ENCODE results near the gene RPS10. TPM values are rescaled to one million over a fixed set of nuclear protein-coding genes. Genes with fewer than 3 reads are reported as not detected.

RPS10 gene
- total RNA-seq, 1 donor from 2014 or later: 1,703 TPM

DNA sequence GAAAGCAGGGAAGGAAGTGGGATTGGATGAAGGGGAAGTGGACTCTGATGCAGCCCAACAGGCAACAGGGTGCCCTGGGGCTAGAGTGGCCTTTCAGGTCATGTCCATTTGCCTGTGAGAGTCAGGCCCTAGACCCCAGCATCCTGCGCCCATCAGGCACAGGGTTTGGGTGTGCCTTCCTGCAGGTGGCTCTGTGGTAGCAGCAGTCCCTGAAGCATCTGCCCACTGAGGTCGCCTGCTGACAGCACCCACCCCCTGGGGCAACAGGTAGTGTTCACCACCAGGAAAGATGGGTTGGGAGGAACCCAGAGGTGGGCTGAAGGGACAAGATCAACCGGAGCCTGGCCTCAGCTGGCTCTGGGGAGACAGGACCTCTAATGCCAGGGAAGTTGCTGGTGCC lies 43.6 kb upstream of the RPS10 start:
- Histone ChIP-seq H3K27ac (no peak overlapping the region), H3K4me1 (peaks cover 0 to 9% of the 10 kb centered on the region in 2 donors), H3K9me3 (no peaks in the 10 kb centered on the region), H3K4me3 (no peak overlapping the region), H3K36me3 (no peaks in the 10 kb centered on the region), H3K27me3 (peaks cover 6% of the 10 kb centered on the region)
- TF ChIP-seq, protein P1, sequence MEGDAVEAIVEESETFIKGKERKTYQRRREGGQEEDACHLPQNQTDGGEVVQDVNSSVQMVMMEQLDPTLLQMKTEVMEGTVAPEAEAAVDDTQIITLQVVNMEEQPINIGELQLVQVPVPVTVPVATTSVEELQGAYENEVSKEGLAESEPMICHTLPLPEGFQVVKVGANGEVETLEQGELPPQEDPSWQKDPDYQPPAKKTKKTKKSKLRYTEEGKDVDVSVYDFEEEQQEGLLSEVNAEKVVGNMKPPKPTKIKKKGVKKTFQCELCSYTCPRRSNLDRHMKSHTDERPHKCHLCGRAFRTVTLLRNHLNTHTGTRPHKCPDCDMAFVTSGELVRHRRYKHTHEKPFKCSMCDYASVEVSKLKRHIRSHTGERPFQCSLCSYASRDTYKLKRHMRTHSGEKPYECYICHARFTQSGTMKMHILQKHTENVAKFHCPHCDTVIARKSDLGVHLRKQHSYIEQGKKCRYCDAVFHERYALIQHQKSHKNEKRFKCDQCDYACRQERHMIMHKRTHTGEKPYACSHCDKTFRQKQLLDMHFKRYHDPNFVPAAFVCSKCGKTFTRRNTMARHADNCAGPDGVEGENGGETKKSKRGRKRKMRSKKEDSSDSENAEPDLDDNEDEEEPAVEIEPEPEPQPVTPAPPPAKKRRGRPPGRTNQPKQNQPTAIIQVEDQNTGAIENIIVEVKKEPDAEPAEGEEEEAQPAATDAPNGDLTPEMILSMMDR (IDR thresholded peaks at IDR 0.05): no peak
- DNase-seq (ENCODE audit: low spot score in 2 of 2): no peak
- intact Hi-C loops (cut with DNase I): no loop called here

- DNase-seq (ENCODE audit: low spot score in 2 of 2): no peak
- TF ChIP-seq, protein P1 (IDR thresholded peaks at IDR 0.05): no peak
- H3K4me3 ChIP-seq: no peak overlapping the region
- intact Hi-C loops (cut with DNase I): no loop called here
- H3K27ac ChIP-seq: no peak overlapping the region
- H3K36me3 ChIP-seq: no peaks in the 10 kb centered on the region
- no peaks in the 10 kb centered on the region for H3K9me3 ChIP-seq
- H3K4me1 ChIP-seq: peaks cover 0 to 9% of the 10 kb centered on the region in 2 donors
- H3K27me3 ChIP-seq: peaks cover 6% of the 10 kb centered on the region
These were observed 42.6 kb upstream of the RPS10 start for GRCh38 chr6:34468378-34468892.

GRCh38 chr6:34466242-34467185 lies 40.6 kb upstream of the RPS10 start:
- H3K36me3 ChIP-seq: no peaks in the 10 kb centered on the region
- intact Hi-C loops (cut with DNase I): no loop called here
- H3K9me3 ChIP-seq: no peaks in the 10 kb centered on the region
- H3K27ac ChIP-seq: no peak overlapping the region
- H3K4me3 ChIP-seq: peak overlapping the region; percentile 49 to 53
- H3K4me1 ChIP-seq: peaks cover 0 to 9% of the 10 kb centered on the region in 2 donors
- peaks cover 6% of the 10 kb centered on the region for H3K27me3 ChIP-seq
- TF ChIP-seq, protein P1 (IDR thresholded peaks at IDR 0.05): no peak
- no peak for DNase-seq (ENCODE audit: low spot score in 2 of 2)

- intact Hi-C loops (cut with DNase I): no loop called here
- no peak within 1 kb of the TSS for H3K27ac ChIP-seq
These were observed 39.8 kb upstream of the RPS10 start, which contains the start of gene PACSIN1 for GRCh38 chr6:34465531-34466241. TSS of gene PACSIN1 (plus strand) at chr6:34466076. CDS start at chr6:34526306, 60,230 bp downstream.

DNA sequence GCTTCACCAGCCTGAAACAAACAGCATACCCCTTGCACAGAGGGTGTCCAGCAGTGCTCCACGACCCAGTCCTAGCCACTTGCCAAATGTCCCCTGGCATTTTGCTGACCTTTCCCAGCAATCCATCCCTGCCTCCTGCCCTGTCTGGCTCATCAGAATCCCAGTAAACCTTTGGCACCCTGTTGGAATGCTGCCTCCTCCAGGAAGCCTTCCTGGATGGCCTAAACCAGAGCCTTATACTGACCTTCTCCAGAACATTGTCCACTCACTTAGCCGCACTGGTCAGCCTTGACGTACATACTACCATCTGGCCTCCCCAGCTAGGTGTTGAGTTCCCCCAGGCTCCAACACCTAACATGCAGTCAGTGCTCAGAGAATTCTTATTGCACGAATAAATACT lies 38.0 kb upstream of the RPS10 start:
- H3K4me3 ChIP-seq: no peak overlapping the region
- TF ChIP-seq, protein P1 (IDR thresholded peaks at IDR 0.05): no peak
- intact Hi-C loops (cut with DNase I): no loop called here
- H3K9me3 ChIP-seq: no peaks in the 10 kb centered on the region
- no peak overlapping the region for H3K27ac ChIP-seq
- DNase-seq (ENCODE audit: low spot score in 2 of 2): no peak
- peaks cover 6% of the 10 kb centered on the region for H3K27me3 ChIP-seq
- peaks cover 0 to 9% of the 10 kb centered on the region in 2 donors for H3K4me1 ChIP-seq
- no peaks in the 10 kb centered on the region for H3K36me3 ChIP-seq

More at GRCh38 chr6:34465531-34466241, 39.8 kb upstream of the RPS10 start, which contains the start of gene PACSIN1:
- Histone ChIP-seq H3K4me1 (peaks cover 0 to 9% of the 10 kb centered on the region in 2 donors), H3K27me3 (peaks cover 6% of the 10 kb centered on the region), H3K4me3 (peak within 1 kb of the TSS; percentile 49 to 53), H3K9me3 (no peaks in the 10 kb centered on the region), H3K36me3 (no peaks in the 10 kb centered on the region)
- TF ChIP-seq, protein P1 (IDR thresholded peaks at IDR 0.05): no peak
- DNase-seq (ENCODE audit: low spot score in 2 of 2): no peak
